WI38 (cell line): ENCODE measurements around the gene PARP6.

Experiments used
- H3K4me3 ChIP-seq: 2 replicates; pipeline ENCODE4 v1.5.1; 2011; ENCODE audit warnings: low read depth, mild to moderate bottlenecking, control low read depth, low read length
- CTCF ChIP-seq: IDR thresholded peaks from 2 replicates; pipeline ENCODE4 v1.5.1; 2012; ENCODE audit warnings: low read depth, mild to moderate bottlenecking, control low read depth, low read length

PARP6 gene

GRCh38 chr15:72313448-72313840, 41.1 kb upstream of the PARP6 start:
- no peak overlapping the region for H3K4me3 ChIP-seq
- TF ChIP-seq CTCF = no peak

- peak; percentile 77 for TF ChIP-seq CTCF
- no peak overlapping the region for H3K4me3 ChIP-seq
Measured at GRCh38 chr15:72312605-72313447, 40.5 kb upstream of the PARP6 start.

GRCh38 chr15:72307026-72307425, 34.7 kb upstream of the PARP6 start:
- no peak overlapping the region for H3K4me3 ChIP-seq
- TF ChIP-seq CTCF = no peak

- TF ChIP-seq CTCF = no peak
- no peak overlapping the region for H3K4me3 ChIP-seq
Measured at GRCh38 chr15:72306211-72306785, 33.9 kb upstream of the PARP6 start.

- no peak for TF ChIP-seq CTCF
- H3K4me3 ChIP-seq = no peak overlapping the region
Measured at GRCh38 chr15:72304596-72304995, 32.2 kb upstream of the PARP6 start.

GRCh38 chr15:72302955-72303354, 30.6 kb upstream of the PARP6 start:
- no peak for TF ChIP-seq CTCF
- no peak overlapping the region for H3K4me3 ChIP-seq

- H3K4me3 ChIP-seq = no peak overlapping the region
- no peak for TF ChIP-seq CTCF
Measured at GRCh38 chr15:72289597-72290325, 17.4 kb upstream of the PARP6 start.
